Stimulated activated CD4-positive, alpha-beta T cell treated with anti-CD3 and anti-CD28 coated beads, Interleukin-12 subunit alpha, Interleukin-12 subunit beta, amount 100 ng/mL, for 24 hours (primary cell): Measurements from ENCODE around the gene AGRN.
"Not testable (repeated sequence)": the region's sequence is repeated elsewhere in the genome, so short reads cannot be mapped to it uniquely, and the experiment has no call there.

ENCODE experiments used
- DNase-seq, 2 experiments: peaks; one replicate each; pipeline ENCODE4 v3.0.0-alpha.2; 2020; ENCODE audit warnings: low read depth in 2 of 2

The AGRN gene

GRCh38 chr1:981955-982558 lies 37.9 kb upstream of the AGRN start, which contains the start of gene PERM1:
Gene PERM1, minus strand, starts transcription at chr1:982093. Its CDS starts 1,064 bp downstream, at chr1:981029.
- DNase-seq: no peak

DNA sequence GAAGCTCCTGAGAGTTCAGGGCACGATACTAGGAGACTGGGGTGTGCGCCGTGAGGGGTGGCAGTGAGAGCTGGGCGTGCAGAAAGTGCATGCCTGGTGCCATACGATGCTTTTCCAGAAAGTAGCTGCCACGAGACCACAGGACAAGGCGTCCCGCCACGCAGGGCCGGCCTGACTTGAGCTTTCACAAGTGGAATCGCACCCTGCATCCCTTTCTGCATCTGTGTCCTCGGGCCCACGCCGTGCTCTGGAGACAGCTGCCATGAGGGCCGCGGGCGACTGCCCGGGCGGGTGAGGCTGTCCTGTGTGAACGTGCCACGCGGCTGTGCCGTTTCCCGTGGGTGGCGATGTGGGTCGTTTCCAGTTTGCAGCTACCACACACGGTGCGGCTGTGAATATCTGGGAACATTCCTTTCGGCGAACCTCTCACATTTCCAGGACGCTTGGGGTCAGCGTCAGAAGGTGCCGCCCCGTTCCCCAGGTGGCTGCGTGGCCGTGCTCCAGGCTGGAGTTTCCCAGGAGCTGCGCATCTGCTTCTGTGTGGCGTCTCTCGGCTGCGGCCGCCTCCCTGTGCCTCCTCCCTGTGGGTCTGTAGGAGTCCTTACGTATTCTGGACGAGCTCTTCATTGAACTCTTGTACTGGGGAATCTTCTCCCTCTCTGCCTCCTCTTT lies 37.0 kb upstream of the AGRN start:
- no peak for DNase-seq

GRCh38 chr1:983798-984475 lies 36.0 kb upstream of the AGRN start:
- DNase-seq: peak in 1 of 2 experiments; percentile 53

DNA sequence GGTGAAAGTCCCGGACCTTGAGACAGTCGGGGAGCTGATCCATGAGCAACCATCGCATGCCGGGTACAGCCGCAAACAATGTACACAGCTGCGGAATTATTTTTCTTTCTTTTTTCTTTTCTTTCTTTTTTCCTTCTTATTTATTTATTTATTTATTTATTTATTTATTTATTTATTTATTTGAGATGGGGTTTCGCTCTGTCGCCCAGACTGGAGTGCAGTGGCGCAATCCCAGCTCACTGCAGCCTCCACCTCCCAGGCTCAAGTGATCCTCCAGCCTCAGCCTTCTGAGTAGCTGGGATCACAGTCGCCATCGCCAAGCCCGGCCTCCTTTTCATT lies 35.5 kb upstream of the AGRN start:
- DNase-seq: no peak

DNA sequence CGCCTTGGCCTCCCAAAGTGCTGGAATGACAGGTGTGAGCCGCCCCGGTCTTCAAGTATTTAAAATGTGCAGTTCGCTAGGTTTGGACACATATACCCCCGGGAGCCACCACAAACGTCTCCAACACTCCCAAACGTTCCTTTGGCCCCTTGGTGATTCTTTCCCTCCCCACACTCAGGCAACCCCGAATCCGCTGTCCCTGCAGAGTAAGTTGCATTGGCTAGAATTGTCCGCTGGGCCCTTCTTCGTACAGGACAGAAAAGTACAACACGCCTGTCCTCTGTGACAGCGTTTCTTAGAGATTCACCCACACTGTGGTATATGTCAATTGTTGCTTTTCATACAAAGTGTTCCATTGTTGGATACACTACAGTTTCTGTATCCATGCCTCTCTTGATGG lies 34.8 kb upstream of the AGRN start:
- DNase-seq: no peak

- DNase-seq: not testable (repeated sequence)
Measured at GRCh38 chr1:988061-988460, 31.9 kb upstream of the AGRN start.

GRCh38 chr1:991275-991674 lies 28.6 kb upstream of the AGRN start:
- not testable (repeated sequence) for DNase-seq

- DNase-seq: no peak
Measured at GRCh38 chr1:991895-992294, 28.0 kb upstream of the AGRN start.

DNA sequence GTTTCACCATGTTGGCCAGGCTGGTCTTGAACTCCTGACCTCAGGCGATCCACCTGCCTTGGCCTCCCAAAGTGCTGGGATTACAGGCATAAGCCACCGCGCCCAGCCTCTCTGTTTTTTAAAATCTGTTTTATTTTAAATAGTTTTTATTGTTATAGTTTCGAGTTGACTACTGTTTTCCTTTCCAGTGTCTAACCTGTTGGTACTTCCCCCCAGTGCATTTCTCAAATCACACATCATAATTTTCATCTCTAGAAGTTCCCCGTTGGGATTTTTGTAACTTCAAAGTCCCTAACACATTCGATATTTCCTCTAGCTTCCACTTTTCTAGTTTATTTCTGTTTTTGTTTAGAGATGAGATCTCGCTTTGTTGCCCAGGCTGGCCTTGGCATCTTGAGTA lies 27.6 kb upstream of the AGRN start:
- no peak for DNase-seq

DNA sequence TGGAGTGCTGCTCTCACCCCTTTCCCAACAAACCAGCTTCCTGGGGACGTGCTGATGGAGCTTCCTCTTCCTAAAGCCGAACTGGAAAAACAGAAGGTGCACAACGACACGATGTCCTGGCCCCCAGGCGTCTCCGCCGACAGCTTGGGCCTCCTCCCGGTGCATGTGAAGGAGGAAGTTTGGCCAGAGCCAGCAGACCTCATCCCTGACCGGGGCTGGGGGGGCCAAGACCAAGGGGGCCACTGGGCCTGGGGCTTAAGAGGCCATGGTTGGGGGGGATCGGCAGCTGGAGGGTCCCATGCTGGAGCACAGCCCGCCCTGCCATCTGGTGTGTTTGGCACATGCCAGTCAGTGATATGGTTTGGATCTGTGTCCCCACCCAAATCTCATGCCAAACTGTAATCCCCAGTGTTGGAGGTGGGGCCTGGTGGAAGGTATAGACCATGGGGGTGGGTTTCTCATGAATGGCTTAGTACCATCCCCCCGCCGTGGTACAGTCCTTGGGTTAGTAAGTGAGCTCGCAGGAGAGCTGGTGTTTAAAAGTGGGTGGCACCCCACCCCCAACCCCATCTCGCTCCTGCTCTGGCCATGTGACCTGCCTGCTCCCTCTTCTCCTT lies 26.4 kb upstream of the AGRN start:
- DNase-seq: no peak

DNA sequence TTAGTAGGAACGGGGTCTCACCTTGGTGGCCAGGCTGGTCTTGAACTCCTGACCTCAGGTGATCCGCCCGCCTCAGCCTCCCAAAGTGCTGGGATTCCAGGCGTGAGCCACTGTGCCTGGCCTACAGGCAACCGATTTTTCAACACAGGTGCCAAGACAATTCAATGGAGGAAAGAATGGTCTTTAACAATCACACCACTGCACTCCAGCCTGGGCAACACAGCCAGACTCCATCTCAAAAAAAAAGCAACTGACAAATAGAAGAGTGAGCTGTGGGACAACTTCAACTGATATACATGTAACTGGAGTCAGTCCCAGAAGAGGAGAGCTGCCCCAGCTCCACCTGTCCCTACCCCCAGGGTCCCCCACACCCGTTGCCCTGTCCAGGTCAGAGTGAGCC lies 25.4 kb upstream of the AGRN start:
- not testable (repeated sequence) for DNase-seq

DNA sequence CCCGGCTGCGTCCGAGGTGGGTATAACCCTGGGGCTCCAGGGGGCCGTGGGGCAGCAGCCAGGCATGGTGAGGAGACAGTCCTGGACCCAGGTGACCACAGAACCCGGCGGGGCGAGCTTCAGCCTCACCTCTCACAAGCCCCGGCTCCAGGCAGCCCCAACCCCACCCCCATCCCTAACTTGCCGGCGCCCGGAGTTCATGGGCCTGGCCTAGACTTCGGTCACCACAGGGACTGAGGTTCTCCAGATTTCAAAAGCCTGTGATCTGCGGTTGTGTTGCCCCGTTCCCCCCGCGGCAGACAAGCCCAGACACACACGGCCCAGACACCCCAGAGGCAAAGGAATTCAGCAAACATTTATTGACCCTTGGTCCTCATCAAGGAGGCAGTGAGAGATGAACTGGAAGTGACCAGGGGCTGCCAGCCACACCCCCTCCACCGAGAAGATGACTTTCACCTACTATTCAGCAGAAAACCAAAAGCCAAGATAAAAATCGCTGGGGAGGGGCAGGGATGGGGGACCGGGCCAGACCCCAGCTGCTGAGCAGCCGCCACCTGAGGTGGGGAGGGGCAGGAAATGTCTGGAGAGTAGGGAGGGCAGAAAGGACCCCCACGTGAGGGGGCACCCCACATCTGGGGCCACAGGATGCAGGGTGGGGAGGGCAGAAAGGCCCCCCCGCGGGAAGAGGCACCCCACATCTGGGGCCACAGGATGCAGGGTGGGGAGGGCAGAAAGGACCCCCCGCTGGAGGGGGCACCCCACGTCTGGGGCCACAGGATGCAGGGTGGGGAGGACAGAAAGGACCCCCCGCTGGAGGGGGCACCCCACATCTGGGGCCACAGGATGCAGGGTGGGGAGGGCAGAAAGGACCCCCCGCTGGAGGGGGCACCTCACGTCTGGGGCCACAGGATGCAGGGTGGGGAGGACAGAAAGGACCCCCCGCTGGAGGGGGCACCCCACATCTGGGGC lies 24.0 kb upstream of the AGRN start:
- no peak for DNase-seq

DNA sequence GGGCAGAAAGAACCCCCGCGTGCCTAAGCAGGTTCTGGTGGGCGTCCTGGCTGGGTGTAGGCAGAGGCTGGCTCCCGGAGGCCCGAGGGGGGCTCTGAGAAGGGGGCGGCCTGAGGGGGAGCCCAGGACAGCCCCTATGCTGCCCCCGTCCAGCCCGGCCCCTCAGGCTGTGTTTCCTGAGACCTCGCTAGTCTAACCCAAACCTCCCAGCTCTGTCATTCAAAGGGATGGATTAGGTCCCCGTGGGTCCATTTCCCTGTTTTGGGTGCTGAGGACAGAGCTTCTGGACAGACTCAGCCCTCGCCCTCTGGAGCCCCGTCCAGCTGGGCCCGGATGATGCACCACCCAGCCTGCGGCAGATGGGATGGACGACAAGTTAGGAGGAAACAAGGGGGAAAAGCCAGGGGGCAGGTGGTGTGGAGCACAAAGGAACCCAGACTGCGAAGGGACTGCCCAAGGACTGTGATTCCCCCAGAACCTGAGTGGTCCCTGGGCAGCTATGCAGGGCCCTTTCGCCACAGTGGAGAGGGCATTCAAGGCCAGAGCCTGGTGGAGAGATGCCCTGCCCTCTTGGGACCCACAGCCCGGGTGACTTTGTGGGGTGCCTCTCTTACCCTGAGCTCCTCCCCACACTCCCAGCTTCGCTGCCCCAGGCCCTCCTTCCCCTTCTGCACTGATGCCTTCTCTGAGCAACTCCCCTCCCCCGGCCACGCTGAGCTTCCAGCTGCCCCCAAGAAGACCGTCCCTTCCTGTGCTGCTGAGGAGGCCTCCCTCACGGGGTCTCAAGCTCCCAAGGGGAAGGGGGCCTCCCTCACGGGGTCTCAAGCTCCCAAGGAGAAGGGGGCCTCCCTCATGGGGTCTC lies 22.8 kb upstream of the AGRN start:
- DNase-seq: no peak

GRCh38 chr1:997713-997992 lies 22.3 kb upstream of the AGRN start:
- DNase-seq: no peak

DNA sequence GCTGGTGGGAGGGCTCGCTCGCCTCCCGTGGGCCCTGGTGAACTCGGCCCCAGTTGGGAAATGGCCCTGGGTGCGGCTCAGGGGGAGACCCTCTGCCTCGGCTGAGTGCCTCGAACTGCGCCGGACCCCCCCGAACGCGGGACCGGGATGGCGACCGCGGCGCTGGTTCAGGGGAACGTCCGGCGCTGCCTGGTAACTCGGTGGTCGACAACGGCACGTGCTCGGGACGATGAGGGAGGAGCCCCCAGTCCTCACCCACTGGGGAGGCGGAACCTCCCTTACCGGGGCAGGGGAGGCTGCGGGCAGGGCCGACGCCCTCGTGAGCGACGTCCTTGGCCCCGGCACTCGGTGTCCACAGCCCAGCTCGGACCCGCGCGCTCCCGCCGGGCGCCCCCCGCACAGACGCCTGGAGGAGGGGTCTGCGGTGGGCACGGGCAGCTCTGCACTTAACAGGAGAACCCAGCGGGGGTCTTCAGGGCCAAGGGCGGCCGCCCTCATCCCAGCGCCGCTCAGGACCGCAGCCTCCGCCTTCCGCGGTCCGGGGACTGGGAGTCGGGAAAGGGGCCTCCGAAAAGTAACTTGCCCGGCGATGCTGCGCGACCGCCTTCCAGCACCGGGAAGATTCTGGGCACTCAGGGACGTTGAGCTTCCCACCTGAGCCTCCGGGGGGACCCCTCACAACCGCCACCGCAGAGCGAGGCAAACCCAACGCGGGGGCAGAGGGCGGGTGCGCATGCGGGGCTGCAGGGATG lies 21.8 kb upstream of the AGRN start:
- no peak for DNase-seq

DNA sequence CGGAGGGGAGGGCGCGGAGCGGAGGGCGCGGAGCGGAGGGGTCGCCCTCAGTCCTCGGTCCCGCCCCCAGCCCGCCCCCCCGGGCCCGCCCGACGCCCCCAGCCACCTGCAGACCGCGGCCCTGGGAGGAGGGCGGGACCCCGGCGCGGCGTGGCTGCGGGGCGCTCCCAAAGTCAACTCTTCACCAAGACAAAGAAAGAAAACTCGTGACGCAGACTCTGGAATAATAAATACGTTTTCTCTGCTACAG lies 21.2 kb upstream of the AGRN start:
- no peak for DNase-seq

- no peak for DNase-seq
Measured at GRCh38 chr1:998995-999724, 20.8 kb upstream of the AGRN start.

DNA sequence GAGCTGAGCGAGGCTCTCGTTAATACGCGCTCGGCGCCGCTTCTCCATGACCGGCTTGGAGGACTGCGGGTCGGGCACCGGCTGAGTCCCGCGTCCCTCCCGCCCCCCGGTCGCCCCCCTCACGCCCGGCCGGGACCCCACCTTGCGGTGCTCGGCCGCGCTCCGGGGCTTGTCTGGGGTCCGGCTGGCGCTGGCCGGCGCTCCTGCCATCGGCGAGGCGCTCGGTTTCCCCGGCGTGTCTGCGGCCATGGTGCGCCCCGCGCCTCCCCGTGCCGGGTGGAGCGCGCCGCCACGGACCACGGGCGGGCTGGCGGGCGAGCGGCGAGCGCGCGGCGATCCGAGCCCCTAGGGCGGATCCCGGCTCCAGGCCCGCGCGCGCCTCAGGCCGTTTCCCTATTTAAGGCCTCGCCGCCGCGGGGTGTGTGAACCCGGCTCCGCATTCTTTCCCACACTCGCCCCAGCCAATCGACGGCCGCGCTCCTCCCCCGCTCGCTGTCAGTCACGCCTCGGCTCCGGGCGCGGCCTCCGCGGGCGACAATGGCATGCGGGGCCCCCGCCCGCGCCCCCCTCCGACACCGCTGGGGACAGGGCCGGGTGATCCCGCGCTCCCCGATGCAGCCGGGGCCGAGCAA lies 20.1 kb upstream of the AGRN start, which contains the start of gene HES4:
HES4 (minus strand) TSS at position 373 of the 632 bp plus-strand sequence; CDS start at position 249, 124 bp downstream.
- DNase-seq: peak; percentile 38 to 60
